NB4 (cell line): ENCODE data around the gene HSPB1.

Experiments
- POLR2A ChIP-seq: IDR thresholded peaks from 2 replicates; pipeline ENCODE4 v1.6.1; 2011; ENCODE audit warnings: mild to moderate bottlenecking; ENCODE audit not compliant: insufficient read length; ENCODE audit errors: extremely low read depth
- TF ChIP-seq, protein P1 (sequence below): IDR thresholded peaks from one replicate; pipeline ENCODE4 v1.5.1; 2012; ENCODE audit warnings: low read depth, low read length

DNA sequence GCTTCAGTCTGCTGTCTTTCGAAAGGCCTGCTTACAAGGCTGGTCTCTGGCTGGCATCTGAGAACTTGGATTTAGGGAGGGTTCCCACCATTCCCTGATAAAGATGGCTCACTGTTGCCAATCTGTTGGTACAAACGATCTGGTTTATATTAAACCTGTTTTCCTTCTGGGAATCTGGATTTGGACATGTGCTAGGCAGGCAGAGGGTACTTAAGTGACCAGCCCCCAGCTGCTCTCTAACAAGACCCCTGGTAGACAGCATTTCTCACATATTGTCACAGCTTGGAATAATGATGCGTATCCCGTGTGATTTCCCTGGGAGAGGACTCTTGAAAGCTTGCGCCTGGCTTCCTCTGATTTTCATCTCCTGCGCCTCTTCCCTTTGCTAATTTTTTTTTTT, 34.7 kb downstream of the HSPB1 start:
- no peak for TF ChIP-seq POLR2A
- TF ChIP-seq, protein P1, sequence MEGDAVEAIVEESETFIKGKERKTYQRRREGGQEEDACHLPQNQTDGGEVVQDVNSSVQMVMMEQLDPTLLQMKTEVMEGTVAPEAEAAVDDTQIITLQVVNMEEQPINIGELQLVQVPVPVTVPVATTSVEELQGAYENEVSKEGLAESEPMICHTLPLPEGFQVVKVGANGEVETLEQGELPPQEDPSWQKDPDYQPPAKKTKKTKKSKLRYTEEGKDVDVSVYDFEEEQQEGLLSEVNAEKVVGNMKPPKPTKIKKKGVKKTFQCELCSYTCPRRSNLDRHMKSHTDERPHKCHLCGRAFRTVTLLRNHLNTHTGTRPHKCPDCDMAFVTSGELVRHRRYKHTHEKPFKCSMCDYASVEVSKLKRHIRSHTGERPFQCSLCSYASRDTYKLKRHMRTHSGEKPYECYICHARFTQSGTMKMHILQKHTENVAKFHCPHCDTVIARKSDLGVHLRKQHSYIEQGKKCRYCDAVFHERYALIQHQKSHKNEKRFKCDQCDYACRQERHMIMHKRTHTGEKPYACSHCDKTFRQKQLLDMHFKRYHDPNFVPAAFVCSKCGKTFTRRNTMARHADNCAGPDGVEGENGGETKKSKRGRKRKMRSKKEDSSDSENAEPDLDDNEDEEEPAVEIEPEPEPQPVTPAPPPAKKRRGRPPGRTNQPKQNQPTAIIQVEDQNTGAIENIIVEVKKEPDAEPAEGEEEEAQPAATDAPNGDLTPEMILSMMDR = no peak
